PC-3 (cell line): Measurements from ENCODE around the gene HTR1A. TPM values are rescaled to one million over a fixed set of nuclear protein-coding genes. Genes with fewer than 3 reads are reported as not detected.
A peak's percentile ranks its signal among the peaks of the same experiment; 100 is the strongest.

Source experiments
- ATAC-seq: fragments of 200-7000 bp; cut with Tn5 transposase; 2 replicates; pipeline ENCODE4 v1.9.1; 2020; ENCODE audit warnings: mild to moderate bottlenecking, moderate library complexity
- BruUV-seq: library from RNA; stranded (reverse); fragments of 400-500 nt; replicated peaks from 2 replicates; lab custom pipeline; 2021; lab: Mats Ljungman, UMichigan
- CTCF ChIA-PET: fragments of 300-600 bp; sonication (Branson Sonifier 250); formaldehyde crosslinking; loops from one replicate; lab custom pipeline; 2022; ENCODE audit warnings: antibody characterized with exemption; lab: Charles Lee
- POLR2A ChIA-PET: fragments of 300-600 bp; sonication (Branson Sonifier 250); formaldehyde crosslinking; loops from one replicate; lab custom pipeline; 2022; ENCODE audit warnings: antibody characterized with exemption; ENCODE audit not compliant: unreplicated experiment; lab: Charles Lee
- DNase-seq: peaks from one replicate; pipeline ENCODE4 v3.0.0-alpha.2; 2015
- H2AFZ ChIP-seq: fragments of 300-600 bp; sonication (generic); 2 replicates; pipeline ENCODE4 v1.6.0; 2016; ENCODE audit warnings: antibody characterized with exemption, low read length
- H3F3A ChIP-seq: fragments of 300-600 bp; sonication (generic); one replicate; pipeline ENCODE4 v1.6.0; 2017; ENCODE audit warnings: antibody characterized with exemption, low read length, control low read depth, mild to moderate bottlenecking; ENCODE audit not compliant: unreplicated experiment
- H3K27ac ChIP-seq: fragments of 300-600 bp; sonication (generic); 2 replicates; pipeline ENCODE4 v1.5.1; 2016; ENCODE audit warnings: mild to moderate bottlenecking, low read length
- H3K27me3 ChIP-seq: fragments of 300-600 bp; sonication (generic); 2 replicates; pipeline ENCODE4 v1.6.1; 2016; ENCODE audit warnings: low read length, mixed read lengths
- H3K36me3 ChIP-seq: fragments of 300-600 bp; sonication (generic); 2 replicates; pipeline ENCODE4 v1.6.1; 2016; ENCODE audit warnings: low read depth, mixed run types, low read length, mixed read lengths
- H3K4me1 ChIP-seq: fragments of 300-600 bp; sonication (generic); 2 replicates; pipeline ENCODE4 v1.5.1; 2016; ENCODE audit warnings: low read length; ENCODE audit not compliant: insufficient read depth
- H3K4me2 ChIP-seq: fragments of 300-600 bp; sonication (generic); 2 replicates; pipeline ENCODE4 v1.6.0; 2016; ENCODE audit warnings: low read length
- H3K4me3 ChIP-seq: fragments of 300-600 bp; sonication (generic); 2 replicates; pipeline ENCODE4 v1.5.1; 2016; ENCODE audit warnings: mild to moderate bottlenecking, low read length, mixed read lengths
- H3K79me2 ChIP-seq: fragments of 300-600 bp; sonication (generic); 2 replicates; pipeline ENCODE4 v1.6.1; 2017; ENCODE audit warnings: low read length, mixed read lengths
- H3K9ac ChIP-seq: fragments of 300-600 bp; sonication (generic); 2 replicates; pipeline ENCODE4 v1.6.0; 2016; ENCODE audit warnings: mild to moderate bottlenecking, low read length
- H3K9me2 ChIP-seq: fragments of 300-600 bp; sonication (generic); replicated peaks from 2 replicates; pipeline ENCODE4 v1.6.1; 2016; ENCODE audit warnings: mixed run types, low read length, mixed read lengths
- H3K9me3 ChIP-seq: fragments of 300-600 bp; sonication (generic); 2 replicates; pipeline ENCODE4 v1.6.1; 2016; ENCODE audit warnings: low read length, mixed read lengths
- H4K20me1 ChIP-seq: fragments of 300-600 bp; sonication (generic); 2 replicates; pipeline ENCODE4 v1.6.1; 2016; ENCODE audit warnings: low read length, mixed read lengths
- EZH2 ChIP-seq: fragments of 300-600 bp; sonication (generic); IDR thresholded peaks from one replicate; pipeline ENCODE4 v1.6.1; 2017; ENCODE audit warnings: antibody characterized with exemption, mild to moderate bottlenecking, low read length; ENCODE audit not compliant: unreplicated experiment
- EZH2phosphoT487 ChIP-seq: fragments of 300-600 bp; sonication (generic); IDR thresholded peaks from 2 replicates; pipeline ENCODE4 v1.6.1; 2018; ENCODE audit warnings: mild to moderate bottlenecking, antibody characterized with exemption, low read length, borderline replicate concordance
- intact Hi-C: fragments of 100-400 bp; cut with micrococcal nuclease; formaldehyde crosslinking; loops from 2 replicates; pipeline ENCODE4 v1.9.0; 2023
- total RNA-seq: library from RNA; depleted of rRNA; stranded (reverse); fragments of >200 nt; gene quantifications from 2 replicates; pipeline ENCODE4 v1.2.3, GENCODE V29; 2014
- TF ChIP-seq, protein P1 (sequence below): fragments of 300-600 bp; sonication (generic); conservative IDR thresholded peaks from 2 replicates; pipeline ENCODE4 v1.5.1; 2017; ENCODE audit warnings: antibody characterized with exemption, low read depth, mild to moderate bottlenecking, low read length

HTR1A gene
- total RNA-seq, 1 experiment from 2014 or later = not detected

DNA sequence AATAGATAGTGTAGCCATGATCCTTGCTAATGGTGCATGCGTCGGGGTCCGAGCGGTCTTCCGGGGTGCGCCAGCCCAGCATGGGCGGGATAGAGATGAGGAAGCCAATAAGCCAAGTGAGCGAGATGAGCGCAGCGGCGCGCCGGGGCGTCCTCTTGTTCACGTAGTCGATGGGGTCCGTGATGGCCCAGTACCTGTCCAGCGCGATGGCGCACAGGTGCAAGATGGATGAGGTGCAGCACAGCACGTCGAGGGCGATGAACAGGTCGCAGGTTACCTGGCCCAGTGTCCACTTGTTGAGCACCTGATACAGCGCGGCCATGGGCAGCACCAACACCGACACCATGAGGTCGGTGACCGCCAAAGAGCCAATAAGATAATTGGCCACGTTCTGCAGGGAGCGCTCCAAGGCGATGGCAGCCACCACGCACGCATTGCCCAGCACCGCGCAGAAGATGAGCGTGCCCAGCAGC, 1.1 kb downstream of the HTR1A start:
- ChIA-PET POLR2A (no interaction called here), CTCF (no interaction called here)
- Histone ChIP-seq H3K27me3 (peaks cover 19% of the 10 kb centered on the region; the same call in 1 of the 2 replicates), H3K4me1 (no peaks in the 10 kb centered on the region), H3K36me3 (no peaks in the 10 kb centered on the region), H3K4me3 (no peak overlapping the region), H3K27ac (no peak overlapping the region), H3F3A (no peaks in the 10 kb centered on the region), H4K20me1 (no peaks in the 10 kb centered on the region), H3K9me3 (no peaks in the 10 kb centered on the region), H3K9me2 (no peaks in the 10 kb centered on the region), H3K4me2 (no peak overlapping the region), H3K79me2 (no peaks in the 10 kb centered on the region), H3K9ac (no peak overlapping the region), H2AFZ (no peak overlapping the region)
- no peak for ATAC-seq
- no TSS peak for BruUV-seq
- no peak for DNase-seq
- intact Hi-C loops = no loop called here
- TF ChIP-seq, protein P1, sequence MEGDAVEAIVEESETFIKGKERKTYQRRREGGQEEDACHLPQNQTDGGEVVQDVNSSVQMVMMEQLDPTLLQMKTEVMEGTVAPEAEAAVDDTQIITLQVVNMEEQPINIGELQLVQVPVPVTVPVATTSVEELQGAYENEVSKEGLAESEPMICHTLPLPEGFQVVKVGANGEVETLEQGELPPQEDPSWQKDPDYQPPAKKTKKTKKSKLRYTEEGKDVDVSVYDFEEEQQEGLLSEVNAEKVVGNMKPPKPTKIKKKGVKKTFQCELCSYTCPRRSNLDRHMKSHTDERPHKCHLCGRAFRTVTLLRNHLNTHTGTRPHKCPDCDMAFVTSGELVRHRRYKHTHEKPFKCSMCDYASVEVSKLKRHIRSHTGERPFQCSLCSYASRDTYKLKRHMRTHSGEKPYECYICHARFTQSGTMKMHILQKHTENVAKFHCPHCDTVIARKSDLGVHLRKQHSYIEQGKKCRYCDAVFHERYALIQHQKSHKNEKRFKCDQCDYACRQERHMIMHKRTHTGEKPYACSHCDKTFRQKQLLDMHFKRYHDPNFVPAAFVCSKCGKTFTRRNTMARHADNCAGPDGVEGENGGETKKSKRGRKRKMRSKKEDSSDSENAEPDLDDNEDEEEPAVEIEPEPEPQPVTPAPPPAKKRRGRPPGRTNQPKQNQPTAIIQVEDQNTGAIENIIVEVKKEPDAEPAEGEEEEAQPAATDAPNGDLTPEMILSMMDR = no peak
- no peak for TF ChIP-seq EZH2phosphoT487
- TF ChIP-seq EZH2 = no peak

DNA sequence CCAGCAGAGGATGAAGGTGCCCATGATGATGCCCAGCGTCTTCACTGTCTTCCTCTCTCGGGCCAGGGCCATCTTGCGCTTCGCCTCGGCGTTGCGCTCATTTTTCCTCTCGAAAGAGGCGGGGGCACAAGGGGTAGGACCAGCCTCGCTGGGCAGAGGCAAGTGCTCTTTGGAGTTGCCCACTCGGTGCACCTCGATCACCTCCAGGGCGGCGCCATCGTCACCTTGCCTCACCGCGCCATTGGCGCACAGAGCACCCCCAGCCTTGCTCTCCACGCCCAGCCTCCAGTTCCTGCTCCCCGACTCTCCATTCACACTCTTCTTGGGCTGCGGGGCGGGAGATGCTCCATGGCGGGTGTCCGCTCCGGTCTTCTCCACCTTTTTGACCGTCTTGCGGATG, 1.6 kb downstream of the HTR1A start:
- no peak for DNase-seq
- POLR2A ChIA-PET = no interaction called here
- Histone ChIP-seq H3K9ac (no peak overlapping the region), H3K36me3 (no peaks in the 10 kb centered on the region), H2AFZ (no peak overlapping the region), H3K4me3 (no peak overlapping the region), H3K27me3 (peaks cover 19% of the 10 kb centered on the region; the same call in 1 of the 2 replicates), H3K4me2 (no peak overlapping the region), H3F3A (no peaks in the 10 kb centered on the region), H3K9me3 (no peaks in the 10 kb centered on the region), H3K4me1 (no peaks in the 10 kb centered on the region), H3K27ac (no peak overlapping the region), H3K79me2 (no peaks in the 10 kb centered on the region), H4K20me1 (no peaks in the 10 kb centered on the region), H3K9me2 (no peaks in the 10 kb centered on the region)
- no peak for ATAC-seq
- intact Hi-C loops = no loop called here
- no TSS peak for BruUV-seq
- no peak for TF ChIP-seq EZH2
- TF ChIP-seq, protein P1 = no peak
- no peak for TF ChIP-seq EZH2phosphoT487
- CTCF ChIA-PET = no interaction called here

DNA sequence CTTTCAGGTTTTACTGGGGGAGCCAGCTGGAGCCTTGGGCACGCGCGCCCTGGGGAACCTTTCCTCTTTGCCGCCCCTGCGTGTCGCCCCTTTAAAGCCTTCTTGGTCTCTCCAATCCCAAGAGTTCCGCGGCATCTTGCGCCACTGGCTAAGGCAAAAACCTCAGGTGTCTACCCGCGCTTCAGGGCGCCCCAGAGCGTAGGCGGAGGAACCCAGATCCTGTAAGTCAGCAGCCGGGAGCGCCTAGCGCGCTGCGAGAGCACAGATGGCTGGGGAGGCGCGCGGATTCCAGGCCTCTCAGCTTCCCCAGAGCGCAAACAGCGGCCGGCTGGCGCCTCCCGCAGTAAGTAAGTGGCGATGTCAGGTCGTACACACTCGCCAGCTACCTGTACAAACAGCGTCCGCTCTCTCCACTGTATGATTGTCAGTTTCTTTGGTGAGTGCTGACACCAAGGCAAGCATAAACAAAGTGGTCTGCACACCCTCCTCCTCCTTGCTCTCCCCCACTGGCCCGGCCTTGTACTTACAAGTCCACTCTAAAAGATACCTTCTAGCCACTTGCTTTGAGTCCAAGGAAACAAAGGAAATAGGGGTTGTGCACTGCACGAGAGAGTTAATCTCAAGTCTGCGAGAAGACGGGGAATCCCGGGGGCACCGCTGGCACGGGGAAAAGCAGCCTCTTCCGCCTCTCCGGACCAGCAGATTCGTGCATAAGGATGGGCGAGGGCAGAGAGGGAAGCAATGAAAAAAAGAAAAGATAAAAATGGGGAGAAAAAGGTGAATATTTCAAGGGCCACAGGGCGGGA, 2.9 kb downstream of the HTR1A start:
- DNase-seq = peak; percentile 8
- no peaks in the 10 kb centered on the region for H3K79me2 ChIP-seq
- ATAC-seq = peak; percentile 58; the same call in 1 of the 2 replicates
- H3K9me3 ChIP-seq = no peaks in the 10 kb centered on the region
- ChIA-PET CTCF (no interaction called here), POLR2A (no interaction called here)
- no peaks in the 10 kb centered on the region for H3K36me3 ChIP-seq
- no peak overlapping the region for H3K27ac ChIP-seq
- TF ChIP-seq EZH2 = no peak
- TF ChIP-seq, protein P1 = peak; percentile 25; the same call in 1 of the 2 replicates
- H3K27me3 ChIP-seq = peaks cover 19% of the 10 kb centered on the region; the same call in 1 of the 2 replicates
- no peak overlapping the region for H2AFZ ChIP-seq
- H3K9ac ChIP-seq = no peak overlapping the region
- intact Hi-C loops = no loop called here
- H3K4me1 ChIP-seq = no peaks in the 10 kb centered on the region
- no peak overlapping the region for H3K4me3 ChIP-seq
- BruUV-seq = no TSS peak
- no peaks in the 10 kb centered on the region for H4K20me1 ChIP-seq
- no peak overlapping the region for H3K4me2 ChIP-seq
- H3F3A ChIP-seq = no peaks in the 10 kb centered on the region
- H3K9me2 ChIP-seq = no peaks in the 10 kb centered on the region
